GF-D8 (cell line): Measurements from ENCODE around the gene PLA2G2D.
"Not testable (repeated sequence)": the region's sequence is repeated elsewhere in the genome, so short reads cannot be mapped to it uniquely, and the experiment has no call there.

ENCODE experiments used
- DNase-seq: peaks from one replicate; lab custom pipeline; 2025; lab: John Stamatoyannopoulos, UW

Gene PLA2G2D

DNA sequence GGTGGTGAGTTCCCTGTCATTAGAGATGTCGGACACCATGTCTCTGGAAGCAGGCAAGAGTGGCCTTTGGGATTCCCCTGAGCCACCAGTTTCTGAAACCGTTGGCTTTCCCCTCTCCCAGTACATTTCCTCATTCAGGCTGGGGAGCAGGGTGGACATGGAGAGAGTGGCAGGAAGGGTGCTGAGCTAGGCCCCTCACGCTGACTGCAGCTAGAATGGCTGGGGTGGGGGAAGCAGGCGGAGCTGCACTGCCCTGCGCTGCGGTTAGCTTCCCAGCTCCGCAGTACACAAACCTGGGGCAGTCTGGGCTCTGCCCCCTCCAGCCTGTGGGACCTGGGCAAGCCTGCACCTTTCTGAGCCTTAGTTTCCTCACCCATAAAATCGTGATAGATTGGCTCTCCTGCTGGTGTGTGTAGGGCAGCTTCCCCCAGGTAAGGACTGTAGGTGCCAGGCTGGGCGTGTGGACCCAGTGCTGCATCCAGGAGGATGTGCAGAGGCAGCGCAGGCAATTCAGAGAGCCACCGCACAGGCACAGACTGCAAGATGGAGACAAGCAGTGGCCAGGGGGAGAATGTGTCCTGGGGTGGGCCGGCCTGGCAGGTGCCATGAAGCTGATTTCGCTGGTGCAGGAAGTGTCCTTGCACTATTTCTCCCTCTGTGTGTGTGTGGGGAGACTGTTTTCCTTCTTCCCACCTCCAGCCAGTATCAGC, 22.8 kb upstream of the PLA2G2D start:
- DNase-seq: no peak

DNA sequence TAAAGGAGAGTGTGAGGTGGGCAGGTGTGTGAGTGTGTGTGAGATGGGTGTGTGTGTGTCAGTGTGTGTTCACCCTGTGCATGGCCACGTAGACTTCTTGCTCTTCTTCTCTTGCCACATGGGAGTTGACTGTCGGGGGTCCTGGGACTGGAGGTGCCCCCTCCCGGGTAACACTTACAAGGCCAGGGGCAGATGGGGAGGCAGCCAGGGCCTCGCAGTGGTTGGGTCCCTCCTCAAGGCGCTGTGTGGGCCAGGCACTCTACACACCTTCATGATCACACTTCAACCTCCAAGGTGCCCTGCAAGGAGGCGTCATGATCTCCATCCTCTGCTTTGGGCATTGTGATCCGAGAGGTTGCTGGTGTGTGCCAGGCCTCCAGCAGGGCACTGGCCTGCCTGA, 22.1 kb upstream of the PLA2G2D start:
- no peak for DNase-seq

DNA sequence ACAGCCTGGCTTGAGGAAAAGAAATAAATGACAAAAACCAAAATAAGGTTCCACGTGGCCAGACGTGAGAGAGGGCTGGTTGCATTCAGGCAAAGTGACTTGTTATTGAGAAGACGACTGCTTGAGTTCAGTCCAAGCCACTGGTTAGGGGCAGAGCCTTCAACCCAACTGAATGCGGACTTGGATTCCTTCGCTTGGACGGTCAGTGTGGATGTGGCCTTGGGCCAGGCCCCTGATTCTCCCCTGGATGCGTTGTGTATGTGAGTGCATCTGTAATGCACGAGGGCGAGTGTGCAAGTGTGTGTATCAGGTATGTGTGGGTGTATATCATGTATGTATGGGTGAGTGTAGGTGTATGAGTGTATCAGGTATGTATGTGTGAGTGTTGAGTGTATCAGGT, 21.7 kb upstream of the PLA2G2D start:
- DNase-seq: no peak

- DNase-seq: no peak
Observed at GRCh38 chr1:20139776-20140612, 20.7 kb upstream of the PLA2G2D start.

DNA sequence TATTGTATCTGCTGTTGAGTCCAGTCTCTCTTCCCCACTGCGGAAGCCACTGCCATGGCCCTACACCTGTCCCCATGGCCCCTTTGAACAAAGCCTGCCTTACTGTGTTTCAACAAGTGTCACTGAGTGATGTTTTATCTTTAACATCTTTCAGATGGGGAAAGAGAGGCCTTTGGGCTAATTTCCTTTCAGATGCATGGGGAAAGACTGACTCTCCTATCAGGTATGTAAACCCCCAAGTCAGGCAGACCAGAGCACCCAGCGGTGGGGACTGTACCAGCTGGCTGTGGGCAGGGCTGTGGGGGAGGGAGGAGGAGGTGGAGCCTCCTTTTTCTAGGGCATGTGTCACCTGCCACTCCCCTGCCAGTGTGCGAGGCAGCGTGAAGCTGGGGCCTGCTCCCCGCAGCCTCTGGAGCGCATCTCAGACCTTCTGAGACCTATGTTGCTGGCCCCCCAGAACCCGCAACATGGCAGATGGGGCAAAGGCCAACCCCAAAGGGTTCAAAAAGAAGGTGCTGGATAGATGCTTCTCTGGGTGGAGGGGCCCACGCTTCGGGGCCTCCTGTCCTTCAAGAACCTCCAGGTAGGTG, 19.7 kb upstream of the PLA2G2D start, which contains the start of gene PLA2G2F:
TSS of gene PLA2G2F (plus strand) at position 363 of the 590 bp plus-strand sequence. CDS start at position 468, 105 bp downstream.
- DNase-seq: no peak

DNA sequence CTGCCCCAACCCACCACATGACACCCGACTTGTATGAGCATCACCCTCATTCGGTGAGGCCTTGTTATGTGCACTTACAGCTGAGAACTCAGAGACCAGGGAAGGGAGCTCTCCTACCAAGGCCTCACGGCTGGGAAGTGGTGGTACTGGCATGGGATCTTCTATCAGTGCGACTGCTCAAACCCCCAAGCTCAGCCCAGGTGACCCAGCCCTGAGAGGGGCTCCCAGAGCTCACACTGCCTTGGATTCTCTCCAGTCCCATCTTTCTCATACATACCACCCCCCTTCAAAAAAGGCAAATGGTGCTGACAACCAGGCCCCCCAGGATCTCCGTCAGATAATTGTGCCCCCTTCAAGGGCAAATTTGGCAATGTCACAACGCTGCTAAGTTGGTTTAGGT, 19.0 kb upstream of the PLA2G2D start:
- DNase-seq: no peak

GRCh38 chr1:20137604-20138003, 18.3 kb upstream of the PLA2G2D start:
- no peak for DNase-seq

- DNase-seq: no peak
Observed at GRCh38 chr1:20137055-20137454, 17.7 kb upstream of the PLA2G2D start.

- DNase-seq: no peak
Observed at GRCh38 chr1:20136249-20136648, 16.9 kb upstream of the PLA2G2D start.

- no peak for DNase-seq
Observed at GRCh38 chr1:20134995-20135394, 15.7 kb upstream of the PLA2G2D start.

- not testable (repeated sequence) for DNase-seq
Observed at GRCh38 chr1:20130518-20130917, 11.2 kb upstream of the PLA2G2D start.

- no peak for DNase-seq
Observed at GRCh38 chr1:20126806-20127440, 7.6 kb upstream of the PLA2G2D start.

DNA sequence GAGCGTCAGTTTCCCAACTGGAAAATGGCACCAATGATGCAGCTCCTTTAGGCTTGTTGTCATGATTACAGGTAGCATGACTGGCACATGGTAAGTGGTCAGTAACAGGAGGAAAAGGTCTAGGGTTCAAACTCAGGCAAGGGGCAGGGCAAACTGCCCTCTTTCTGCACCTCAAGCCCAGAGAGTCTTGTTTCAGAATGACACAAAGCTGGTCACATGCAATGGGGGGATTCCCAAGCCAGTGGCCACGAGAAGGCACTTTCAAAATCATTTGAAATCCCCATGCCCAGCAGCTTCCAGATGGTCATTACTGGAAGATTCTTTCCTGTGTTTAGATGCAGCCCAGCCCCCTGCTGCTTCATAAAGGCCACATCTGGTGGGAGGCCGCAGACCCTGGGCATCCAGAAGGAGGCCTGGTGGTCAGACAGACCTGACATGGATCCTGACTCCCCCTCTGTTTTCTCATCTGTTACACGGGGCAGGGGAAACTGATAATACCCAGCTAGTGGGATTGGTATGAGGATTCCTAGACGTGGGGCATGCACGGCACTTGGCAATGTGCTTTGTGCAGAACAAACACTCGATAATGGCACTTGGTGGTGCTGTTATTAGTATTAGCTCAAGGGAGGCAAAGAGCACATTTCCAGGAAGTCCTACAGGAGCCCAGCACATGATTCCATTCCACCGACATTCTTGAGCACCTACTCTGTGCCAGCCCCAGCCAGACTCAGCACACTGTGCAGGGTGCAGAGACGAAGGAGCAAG, 6.9 kb upstream of the PLA2G2D start:
- no peak for DNase-seq

GRCh38 chr1:20125100-20125499, 5.8 kb upstream of the PLA2G2D start:
- no peak for DNase-seq

DNA sequence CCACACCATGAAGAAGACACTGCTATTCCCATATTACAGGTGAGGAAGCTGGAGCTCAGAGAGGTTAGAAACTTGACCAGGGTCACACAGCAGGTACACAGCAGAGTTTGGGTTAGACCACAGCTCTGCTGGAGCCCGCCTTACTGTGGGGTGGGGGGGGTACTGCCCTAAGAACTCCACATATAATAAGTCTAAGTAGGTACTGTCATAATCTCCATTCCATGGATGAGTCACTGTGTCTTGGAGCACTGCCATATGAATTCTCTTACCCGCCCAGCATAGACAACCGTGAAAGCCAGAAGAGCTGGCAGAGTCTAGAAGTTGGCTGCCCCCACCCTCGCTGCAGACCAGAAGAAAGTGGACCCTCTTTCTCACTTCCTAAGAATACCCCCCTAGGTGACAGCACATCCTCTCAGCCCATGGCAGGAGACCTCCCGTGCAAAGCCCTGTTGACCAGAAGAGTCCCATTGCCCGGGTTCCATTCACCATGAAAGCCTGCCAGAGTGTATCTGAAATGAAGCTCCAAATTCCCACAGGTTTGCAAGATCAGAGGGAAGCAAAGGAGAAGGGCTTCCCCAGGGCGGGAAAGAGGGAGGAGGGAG, 5.2 kb upstream of the PLA2G2D start:
- DNase-seq: no peak

DNA sequence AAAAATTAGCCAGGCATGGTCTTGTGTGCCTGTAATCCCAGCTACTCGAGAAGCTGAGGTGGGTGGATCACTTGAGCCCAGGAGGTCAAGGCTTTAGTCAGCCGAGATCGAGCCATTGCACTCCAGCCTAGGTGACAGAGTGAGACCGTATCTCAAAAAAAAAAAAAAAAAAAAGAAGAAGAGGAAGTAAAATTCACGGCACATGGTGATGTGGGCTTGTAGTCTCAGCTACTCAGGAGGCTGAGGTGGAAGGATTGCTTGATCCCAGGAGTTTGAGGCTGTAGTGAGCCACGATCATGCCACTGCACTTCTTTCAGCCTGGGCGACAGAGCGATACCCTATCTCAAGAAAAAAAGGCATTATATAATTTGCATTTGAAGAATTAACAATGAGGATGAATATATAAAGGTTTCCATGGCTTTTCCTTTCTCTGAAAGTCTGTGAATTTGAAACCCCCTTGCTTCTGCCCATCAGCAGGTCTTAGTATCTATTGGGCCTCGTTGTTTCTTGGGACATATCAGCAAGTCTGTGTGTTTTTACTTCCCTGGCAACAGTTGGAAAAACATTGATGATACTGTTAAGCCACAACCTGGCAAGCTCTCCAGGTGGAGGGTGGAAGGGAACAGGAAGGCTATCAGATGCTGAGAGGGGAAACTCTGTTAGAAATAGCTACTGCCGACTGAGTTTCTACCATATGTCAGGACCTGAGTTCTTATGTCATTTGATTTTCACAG, 4.6 kb upstream of the PLA2G2D start:
- DNase-seq: no peak

GRCh38 chr1:20120796-20121195, 1.5 kb upstream of the PLA2G2D start:
- DNase-seq: no peak

- no peak for DNase-seq
Observed at GRCh38 chr1:20117236-20117635, 2.1 kb downstream of the PLA2G2D start.

DNA sequence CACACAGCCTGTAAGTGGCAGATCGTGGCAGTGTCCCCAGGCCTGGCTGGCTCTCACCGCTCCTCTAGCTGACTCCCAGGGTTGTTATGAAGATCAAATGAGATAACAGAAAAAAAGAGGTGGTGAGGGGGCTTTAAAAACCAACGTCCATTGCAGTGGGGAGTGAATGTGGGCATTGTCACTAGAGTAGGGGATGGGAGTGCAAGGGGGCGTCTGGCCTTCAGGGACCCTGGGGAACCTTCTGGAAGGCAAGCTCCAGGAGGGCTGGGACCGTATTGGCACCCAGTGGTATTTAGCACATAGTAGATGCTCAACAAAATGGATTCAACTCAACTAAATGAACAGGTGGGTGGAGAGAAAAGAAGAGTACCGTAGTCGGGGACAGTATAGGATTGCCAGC, 3.4 kb downstream of the PLA2G2D start:
- no peak for DNase-seq

DNA sequence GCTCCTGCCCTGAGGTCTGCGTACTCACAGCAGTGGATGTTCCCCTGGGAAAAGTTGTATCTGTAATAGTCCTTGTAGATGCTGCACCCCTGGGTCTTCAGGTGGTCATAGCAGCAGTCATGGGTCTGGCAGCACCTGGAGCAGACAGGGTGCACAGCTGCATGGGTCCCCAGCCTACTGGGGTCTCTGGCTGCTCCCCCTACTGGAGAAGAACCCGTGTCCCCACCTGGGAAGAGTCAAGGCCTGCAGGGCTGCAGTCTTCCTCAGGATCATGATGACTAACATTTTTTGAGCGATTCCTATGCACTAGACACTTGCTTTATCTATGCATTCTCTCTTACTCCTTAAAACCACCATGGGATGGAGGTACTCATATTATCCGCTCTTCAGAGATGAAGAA, 3.9 kb downstream of the PLA2G2D start:
- no peak for DNase-seq
